HG02884 (cell line): ENCODE measurements around the gene ENO2.

Experiments used
- ATAC-seq: cut with Tn5 transposase; IDR thresholded peaks from one replicate; pipeline ENCODE4 v1.9.1; 2021; ENCODE audit warnings: mild to moderate bottlenecking, moderate library complexity; ENCODE audit not compliant: unreplicated experiment

ENO2 gene

DNA sequence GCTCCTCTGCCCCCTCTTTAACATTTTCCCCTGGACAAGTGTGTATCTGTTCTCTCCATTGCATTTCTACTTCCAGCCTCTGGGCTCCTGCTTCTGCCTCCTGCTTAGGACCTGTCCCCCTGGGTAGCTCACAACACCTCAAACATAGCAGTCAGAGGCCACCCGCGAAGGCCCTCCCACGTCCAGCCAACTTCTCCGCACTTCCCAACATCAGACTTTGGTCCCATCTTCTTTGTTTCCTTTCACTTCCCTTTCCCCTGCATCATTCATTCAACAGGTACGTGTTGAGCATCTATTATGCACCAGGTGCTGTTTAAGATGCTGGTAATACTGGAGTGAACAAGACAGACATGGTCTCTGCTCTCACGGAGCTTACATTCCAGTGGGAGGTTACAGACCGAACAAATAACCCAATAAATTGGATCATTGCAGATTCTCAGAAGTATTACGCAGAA is 32.6 kb downstream of the ENO2 start:
- ATAC-seq: no peak

DNA sequence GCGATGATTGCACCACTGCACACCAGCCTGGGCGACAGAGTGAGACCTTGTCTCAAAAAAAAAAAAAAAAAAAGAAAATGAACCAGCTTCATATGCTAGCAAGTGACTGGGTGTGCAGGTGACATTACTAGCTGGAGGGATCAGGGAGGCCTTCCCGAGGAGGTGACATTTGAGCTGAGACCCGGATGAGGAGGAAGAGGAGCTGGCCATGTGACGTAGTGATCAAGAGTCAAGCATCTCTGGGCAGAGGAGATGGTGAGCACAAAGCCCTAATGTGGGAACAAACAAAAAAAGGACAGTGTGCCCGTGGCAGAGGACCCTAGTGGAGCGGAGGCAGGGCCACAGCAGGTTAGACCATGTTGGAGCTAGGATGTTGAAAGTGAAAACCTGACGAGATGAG is 33.2 kb downstream of the ENO2 start:
- ATAC-seq: no peak

DNA sequence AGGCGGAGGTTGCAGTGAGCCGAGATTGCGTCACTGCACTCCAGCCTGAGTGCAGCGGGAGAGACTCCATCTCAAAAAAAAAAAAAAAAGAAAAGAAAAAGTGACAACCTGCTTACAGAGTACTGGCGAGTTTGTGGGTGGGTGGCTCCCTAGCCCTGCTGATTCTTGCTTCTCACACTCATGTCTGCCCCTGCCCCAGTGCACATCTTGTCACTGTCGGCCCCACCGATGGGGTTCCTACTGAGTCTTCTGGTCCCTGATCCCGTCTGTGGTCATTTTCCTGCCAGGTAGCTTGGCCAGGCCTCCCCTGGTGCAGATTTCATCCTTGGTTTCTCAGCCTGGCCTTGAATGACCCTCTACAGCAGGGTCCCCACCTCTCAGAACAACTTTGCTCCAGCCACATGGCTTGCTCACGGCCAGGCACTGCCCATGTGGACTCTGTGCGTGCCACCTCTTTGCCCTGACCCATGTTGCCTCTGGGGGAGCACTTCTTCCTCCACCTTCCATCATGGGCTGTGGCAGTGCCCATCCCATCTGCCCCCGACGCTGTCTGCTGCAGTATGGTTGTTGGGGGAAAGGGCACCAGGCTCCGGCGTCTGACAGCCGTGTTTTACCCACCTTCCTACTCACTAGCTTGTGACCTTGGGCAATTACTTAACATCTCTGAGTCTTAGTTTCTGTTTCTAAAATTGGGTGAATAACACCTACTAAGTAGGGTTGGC is 34.7 kb downstream of the ENO2 start:
- no peak for ATAC-seq

DNA sequence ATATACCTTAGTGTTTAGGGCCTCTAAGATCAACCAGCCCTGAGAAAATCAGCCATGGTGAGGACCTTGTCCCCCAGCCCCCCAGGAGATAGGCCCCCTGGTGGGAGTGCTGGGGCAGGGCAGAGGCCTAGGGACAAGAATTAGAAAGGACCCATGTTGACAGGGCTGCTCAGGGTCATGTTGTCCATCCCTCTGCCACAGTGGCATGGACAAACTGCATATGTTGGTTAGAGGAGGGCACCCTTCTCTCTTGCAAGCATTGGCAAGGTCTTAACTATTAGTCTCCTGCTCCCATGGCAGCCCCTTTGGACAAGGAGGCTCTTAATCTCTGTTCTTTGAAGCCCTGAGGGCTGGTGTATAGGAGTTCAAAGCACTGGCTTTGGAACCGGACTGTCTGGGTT is 36.0 kb downstream of the ENO2 start:
- no peak for ATAC-seq

DNA sequence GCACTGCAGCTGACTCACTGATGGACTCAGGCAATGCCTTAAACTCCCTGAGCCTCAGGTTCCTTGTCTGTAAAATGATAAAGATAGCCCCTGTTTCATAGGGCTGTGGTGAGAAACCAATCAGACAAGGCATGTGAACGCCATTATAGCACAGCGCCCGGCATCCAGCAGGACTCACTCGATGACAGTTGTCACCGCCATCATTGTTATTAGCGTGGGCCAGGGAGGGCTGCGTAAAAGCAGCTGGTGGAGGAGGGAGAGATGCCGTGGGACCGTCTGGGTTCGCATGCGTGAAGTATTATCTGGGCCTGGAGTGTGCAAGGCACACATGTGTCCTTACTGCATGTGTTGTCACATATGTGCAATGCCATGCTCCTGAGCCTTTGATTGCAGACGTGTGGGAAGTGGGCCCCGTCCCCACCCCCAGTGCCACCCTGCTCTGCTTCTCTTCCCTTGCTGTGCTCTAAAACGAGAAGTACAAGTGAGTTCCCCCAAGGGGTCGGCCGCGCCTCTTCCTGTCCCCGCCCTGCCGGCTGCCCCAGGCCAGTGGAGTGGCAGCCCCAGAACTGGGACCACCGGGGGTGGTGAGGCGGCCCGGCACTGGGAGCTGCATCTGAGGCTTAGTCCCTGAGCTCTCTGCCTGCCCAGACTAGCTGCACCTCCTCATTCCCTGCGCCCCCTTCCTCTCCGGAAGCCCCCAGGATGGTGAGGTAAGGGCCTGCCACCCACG is 36.6 kb downstream of the ENO2 start, which contains the start of gene PTPN6:
TSS of gene PTPN6 (plus strand) at position 546 of the 730 bp plus-strand sequence. CDS start at position 703, 157 bp downstream.
- ATAC-seq: no peak

DNA sequence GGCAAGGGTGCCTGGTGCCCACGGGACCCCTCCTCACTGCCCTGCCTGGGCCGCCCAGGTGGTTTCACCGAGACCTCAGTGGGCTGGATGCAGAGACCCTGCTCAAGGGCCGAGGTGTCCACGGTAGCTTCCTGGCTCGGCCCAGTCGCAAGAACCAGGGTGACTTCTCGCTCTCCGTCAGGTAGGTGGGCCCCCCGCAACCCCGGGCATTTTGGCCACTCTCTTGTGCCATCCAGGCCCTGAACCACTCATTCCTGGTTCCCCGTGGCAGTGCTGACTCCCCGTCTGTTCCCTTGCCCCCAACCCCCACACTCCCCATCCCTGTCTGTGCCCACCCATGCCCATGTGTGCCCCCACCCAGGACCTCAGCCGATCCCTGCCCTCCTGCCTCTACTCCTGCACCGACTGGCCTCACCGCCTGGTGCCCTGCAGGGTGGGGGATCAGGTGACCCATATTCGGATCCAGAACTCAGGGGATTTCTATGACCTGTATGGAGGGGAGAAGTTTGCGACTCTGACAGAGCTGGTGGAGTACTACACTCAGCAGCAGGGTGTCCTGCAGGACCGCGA is 37.3 kb downstream of the ENO2 start:
- ATAC-seq: no peak

DNA sequence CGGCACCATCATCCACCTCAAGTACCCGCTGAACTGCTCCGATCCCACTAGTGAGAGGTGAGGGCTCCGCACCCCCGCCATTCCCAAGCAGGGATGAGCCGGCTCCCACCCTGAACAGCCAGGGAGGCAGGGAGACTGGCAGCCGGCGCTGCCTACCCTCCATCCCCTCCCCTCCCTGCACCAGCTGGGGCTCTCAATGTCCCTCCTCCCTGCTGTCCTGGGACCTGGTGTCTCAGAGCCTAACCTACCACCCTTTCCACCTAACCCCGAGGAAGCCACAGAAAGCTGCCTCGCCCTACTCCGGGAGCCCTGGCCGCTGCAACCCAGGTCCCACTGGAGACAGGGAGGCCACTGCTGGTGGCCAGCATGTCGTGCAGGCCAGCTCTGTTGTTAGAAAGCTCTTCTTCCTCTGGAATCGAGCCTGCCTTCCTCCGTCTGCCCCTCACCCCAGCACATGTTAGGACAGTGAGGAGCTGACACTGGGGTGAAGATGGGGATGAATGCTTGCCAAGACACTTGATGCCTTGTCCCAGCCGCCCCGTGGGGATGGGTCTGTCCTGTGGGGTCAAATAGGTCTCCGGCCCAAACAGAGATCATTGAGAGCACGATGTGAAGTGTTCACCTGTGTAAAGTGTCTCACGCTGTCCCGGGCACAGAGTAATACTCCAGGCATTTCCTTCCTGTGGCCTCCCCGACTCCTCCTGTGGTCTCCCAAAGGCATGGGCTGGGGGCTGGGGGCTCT is 37.9 kb downstream of the ENO2 start:
- no peak for ATAC-seq

DNA sequence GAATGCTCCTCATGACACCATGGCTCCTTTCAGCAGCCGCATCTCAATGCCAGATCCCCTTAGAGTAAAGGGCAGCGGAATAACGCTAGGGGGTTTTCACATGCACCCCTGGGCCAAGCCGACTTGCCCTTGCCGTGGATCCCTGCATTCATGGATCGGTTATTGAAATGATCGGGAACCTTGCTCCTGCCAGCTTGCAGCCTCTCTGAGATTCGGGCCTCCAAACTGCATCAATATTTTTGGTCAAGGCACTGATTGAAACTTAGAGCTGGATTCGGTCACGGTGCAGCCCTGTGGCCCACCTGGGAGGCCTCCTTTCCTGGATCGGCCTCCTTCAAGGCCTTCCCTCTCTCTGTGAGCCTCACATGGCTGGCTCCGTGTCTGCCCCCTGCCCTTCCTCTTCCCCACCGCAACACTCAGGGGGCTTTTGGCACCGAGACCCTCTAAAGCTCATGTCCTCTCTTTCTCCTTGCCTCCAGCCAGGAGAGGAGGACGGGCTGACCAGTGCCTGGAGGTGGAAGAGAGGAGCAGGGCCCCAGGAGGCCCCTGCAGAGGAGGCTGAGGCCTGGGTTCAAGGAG is 38.6 kb downstream of the ENO2 start:
- no peak for ATAC-seq

DNA sequence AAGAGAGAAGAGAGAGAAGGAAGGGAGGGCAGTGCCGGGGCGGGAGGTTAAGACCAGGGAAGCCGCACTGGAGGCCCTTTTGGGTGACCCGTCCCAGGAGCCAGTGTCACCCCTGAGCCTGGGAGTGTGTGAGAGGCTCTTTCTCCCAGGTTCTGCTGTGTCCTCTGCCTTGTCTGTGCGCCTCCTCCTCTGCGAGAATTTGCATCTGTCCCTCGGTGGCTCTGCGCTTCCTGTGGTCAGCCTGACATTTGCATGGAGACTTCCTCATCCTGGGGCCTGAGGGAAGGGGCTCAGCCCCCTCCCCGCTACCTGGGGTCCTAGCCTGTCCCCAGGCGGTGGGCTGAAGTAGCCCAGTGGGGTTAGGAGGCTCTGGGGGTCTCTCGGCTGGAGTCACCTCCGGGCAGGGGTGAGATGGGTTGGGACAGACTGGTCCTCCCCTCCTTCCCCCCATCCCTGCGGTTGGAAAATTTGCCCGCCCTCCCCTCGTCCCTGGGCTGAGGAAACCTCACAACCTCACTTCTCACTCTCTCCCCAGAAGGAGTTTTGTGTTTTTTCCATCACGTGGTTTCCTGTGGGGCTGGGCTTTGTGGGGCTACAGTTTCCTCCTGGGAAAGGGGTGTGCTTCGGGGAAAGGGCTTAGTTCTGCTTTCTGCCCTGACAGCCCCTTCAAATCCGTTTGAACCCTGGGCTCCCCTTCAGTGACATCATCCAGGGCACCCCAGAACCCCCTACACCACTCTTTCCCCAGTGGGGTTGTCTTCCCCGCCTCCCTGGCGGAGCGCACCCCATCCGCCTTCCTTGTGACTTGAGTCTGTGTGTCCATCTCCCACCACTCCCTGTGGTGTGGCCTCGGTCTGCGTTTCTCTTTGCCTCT is 39.3 kb downstream of the ENO2 start:
- ATAC-seq: peak; percentile 42

DNA sequence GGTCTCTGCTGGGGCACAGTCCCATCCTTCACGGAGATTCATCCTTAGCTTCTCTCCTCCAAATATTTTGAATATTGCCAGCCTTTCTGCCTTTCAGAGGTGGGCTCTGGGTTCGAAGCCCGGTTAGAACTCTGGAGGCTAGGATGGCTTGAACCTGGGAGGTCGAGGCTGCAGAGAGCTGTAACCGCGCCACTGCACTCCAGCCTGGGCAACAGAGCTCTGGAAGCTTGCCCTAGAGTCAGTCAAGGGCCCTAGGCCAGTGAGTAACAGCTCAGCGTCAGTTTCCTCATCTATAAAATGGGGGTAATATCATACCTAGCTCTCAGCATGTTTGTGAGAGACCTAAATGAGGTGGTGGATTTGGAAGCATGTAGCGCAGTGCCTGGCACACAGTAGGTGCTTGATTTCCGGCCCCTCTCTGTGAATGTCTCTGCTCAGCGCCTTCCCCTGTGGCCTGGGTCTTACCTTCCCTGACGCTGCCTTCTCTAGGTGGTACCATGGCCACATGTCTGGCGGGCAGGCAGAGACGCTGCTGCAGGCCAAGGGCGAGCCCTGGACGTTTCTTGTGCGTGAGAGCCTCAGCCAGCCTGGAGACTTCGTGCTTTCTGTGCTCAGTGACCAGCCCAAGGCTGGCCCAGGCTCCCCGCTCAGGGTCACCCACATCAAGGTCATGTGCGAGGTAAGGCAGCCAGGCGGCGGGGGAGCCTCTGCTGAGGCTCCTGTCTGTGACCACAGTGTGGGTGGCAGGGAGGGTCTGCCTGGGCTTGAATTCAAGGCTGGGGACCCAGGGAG is 40.1 kb downstream of the ENO2 start:
- no peak for ATAC-seq

DNA sequence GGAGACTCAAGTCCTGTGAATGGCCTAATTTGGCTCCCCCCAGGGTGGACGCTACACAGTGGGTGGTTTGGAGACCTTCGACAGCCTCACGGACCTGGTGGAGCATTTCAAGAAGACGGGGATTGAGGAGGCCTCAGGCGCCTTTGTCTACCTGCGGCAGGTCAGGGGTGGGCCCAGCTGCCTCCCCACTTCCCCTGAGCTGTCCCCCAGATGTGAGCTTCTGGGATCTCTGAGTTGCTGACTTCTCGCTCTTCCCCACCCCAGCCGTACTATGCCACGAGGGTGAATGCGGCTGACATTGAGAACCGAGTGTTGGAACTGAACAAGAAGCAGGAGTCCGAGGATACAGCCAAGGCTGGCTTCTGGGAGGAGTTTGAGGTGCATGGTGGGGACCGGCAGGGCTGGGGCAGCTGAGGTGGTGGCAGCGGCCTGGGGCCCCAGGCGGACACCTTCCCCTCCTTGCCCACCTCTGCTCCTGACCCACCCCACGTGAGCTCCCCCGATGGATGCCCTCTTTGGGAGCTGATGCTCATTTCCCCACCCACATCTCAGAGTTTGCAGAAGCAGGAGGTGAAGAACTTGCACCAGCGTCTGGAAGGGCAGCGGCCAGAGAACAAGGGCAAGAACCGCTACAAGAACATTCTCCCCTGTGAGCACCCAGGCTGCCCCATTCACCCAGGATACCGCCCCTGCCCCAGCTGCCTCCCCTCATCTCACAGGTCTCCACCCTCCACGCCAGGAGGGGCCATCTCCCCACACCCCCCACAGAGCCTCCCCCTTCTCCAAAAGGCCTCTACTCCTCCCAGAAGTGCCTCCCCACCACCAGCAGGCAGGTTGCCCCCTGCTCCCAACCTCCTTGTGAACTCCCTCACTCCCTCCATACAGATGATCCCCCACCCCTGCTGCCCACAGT is 41.0 kb downstream of the ENO2 start:
- ATAC-seq: no peak

DNA sequence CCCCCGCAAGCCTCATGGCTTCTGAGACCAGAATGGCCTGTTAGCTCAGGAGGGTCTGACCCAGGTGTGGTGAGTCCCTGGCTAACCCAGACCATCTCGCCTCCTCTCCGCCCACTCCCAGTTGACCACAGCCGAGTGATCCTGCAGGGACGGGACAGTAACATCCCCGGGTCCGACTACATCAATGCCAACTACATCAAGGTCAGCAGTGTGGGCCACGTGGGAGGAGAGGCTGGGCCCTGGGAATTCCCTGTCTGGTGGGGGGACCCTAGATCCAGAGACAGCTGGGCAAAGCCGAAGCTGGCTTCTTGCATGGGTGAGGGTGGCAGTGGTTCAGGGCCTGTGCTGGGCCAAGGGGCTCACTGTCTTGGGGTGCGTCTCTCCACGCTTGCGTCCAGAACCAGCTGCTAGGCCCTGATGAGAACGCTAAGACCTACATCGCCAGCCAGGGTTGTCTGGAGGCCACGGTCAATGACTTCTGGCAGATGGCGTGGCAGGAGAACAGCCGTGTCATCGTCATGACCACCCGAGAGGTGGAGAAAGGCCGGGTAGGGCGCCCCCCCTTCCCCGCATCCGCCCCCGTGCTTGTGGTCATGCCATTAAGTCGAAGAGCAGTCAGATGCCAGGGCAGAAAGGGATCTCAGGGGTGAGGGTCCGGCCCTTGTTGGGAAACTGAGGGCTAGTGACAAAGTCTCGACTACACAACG is 41.8 kb downstream of the ENO2 start:
- no peak for ATAC-seq

DNA sequence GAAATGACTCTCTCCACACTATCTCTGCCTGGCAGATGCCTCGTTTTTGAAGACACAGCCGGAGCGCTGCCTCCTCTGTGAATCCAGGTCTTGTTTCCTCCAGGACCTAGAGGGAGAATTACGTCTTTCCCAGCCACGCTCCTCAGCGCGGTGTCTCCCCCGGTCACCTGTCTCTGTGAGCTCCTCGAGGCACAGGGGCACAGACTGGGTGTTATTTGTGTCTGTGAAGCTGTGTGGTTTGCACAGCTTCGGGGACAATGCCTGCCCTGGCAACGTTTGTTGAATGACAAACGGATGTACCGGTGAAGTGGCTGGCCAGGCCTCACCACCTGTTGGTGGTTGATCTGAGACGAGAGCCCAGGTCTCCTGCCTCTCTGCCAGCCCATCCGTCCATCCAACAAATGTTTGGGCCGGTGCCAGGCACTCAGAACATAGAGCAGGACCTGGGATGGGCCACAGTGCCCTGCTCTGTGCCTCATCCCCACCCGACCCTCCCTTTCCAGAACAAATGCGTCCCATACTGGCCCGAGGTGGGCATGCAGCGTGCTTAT is 42.8 kb downstream of the ENO2 start:
- no peak for ATAC-seq

DNA sequence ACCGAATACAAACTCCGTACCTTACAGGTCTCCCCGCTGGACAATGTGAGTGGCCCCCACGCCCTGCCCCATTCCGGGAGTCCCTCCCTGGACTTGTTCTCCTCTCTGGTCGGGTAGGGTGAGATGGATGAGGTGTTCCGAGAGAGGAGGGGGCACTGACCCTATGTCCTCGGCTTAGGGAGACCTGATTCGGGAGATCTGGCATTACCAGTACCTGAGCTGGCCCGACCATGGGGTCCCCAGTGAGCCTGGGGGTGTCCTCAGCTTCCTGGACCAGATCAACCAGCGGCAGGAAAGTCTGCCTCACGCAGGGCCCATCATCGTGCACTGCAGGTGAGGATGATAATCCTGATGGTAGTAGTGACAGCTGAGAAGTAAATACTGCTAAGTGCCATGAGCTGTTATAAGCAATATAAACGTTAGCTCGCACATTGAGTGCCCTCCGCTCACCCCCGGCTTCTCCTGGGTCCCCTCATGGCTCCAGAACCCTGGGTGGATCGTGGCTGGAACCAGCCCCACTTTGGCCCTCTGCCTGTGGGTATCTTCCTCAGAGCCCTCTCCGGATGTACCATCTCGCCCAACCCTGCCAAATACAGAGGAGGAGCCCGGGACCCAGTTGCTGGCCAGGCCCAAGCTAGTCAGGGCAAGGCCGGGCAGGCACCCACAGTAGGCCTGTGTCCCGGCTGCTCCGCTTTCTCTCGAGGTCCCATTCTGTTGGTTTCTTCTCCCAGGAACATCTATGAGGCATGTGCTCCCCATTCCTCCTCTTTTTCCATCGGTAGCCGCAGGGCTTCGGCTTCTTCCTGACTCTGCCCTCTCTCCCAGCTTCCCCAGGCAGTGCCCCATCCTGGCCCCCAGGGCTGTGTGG is 43.6 kb downstream of the ENO2 start:
- ATAC-seq: no peak

DNA sequence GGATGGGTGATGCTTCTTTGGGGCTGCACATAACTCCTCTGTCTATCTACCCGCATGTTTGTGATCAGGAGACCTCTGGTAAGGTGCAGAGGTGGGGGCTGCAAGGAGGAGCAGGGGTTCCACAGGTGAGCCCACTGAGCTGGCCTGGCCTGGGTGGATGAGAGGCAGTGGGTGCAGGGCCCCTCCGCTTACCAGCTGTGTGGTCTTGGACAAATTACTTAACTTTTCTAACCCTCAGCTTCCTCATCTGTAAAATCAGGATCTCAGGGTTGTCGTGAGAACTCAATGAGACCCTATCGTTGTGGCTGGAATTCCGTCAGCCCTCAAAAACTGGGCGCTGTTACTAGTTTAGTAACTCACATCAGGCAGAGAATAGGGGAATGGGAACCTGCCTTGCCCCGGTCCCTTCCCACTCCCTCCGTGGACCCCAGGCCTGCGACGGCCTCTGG is 44.3 kb downstream of the ENO2 start:
- ATAC-seq: no peak
